Psoas muscle (tissue), 8 donors: ENCODE measurements around the gene HOXC6. TPM values are rescaled to one million over a fixed set of nuclear protein-coding genes. Genes with fewer than 3 reads are reported as not detected.

Experiments
- ATAC-seq, 4 donors: fragments of 200-7000 bp; cut with Tn5 transposase; one replicate each; pipeline ENCODE4 v1.9.1; 2020; ENCODE audit warnings: moderate library complexity in 3 of 4, mild to moderate bottlenecking in 2 of 4
- DNase-seq, 2 donors: peaks; one replicate each; pipeline ENCODE4 v3.0.0-alpha.2; 2020
- H3K27ac ChIP-seq: fragments of 200-600 bp; one replicate; pipeline ENCODE4 v1.8.0; 2022
- H3K27me3 ChIP-seq, 3 donors: fragments of 200-600 bp in 1 of 3; one replicate each; pipeline versions ENCODE4 v1.6.1 to v1.8.0; 2013 to 2022; ENCODE audit warnings: low read length in 2 of 3, mild to moderate bottlenecking in 2 of 3, moderate library complexity in 1 of 3; ENCODE audit not compliant: insufficient read depth in 3 of 3
- H3K36me3 ChIP-seq, 2 donors: fragments of 200-600 bp in 1 of 2; one replicate each; pipeline versions ENCODE4 v1.6.1 to v1.8.0; 2013 to 2022; ENCODE audit warnings: low read depth in 1 of 2, mild to moderate bottlenecking in 1 of 2, moderate library complexity in 1 of 2; ENCODE audit not compliant: insufficient read depth in 1 of 2
- H3K4me1 ChIP-seq: fragments of 200-600 bp; one replicate; pipeline ENCODE4 v1.8.0; 2022
- H3K4me3 ChIP-seq: fragments of 200-600 bp; one replicate; pipeline ENCODE4 v1.8.0; 2022; ENCODE audit warnings: mild to moderate bottlenecking
- H3K9me3 ChIP-seq: fragments of 200-600 bp; one replicate; pipeline ENCODE4 v1.8.0; 2022
- CTCF ChIP-seq: fragments of 200-600 bp; IDR thresholded peaks from one replicate; pipeline ENCODE4 v1.8.0; 2022; ENCODE audit warnings: antibody characterized with exemption
- WGBS, 3 donors: extraction: QIAGEN DNeasy Blood & Tissue Kit; methylation state at CpG; one replicate each; pipeline versions ENCODE4 v1.1.6 to v1.1.7; 2013; 5-methylcytosine and 5-hydroxymethylcytosine counted together
- intact Hi-C, 2 donors: fragments of 100-400 bp; cut with DNase I; formaldehyde crosslinking; loops; one replicate each; pipeline versions ENCODE4 v1.11.0 to v1.14.2; 2022
- polyA plus RNA-seq, 3 donors: library from polyadenylated mRNA; stranded (reverse); fragments of 200-250 nt; gene quantifications; one replicate each; pipeline ENCODE4 v1.2.3, GENCODE V29; 2013
- total RNA-seq, 4 donors: library from RNA; stranded (reverse); fragmentation: NEBNext Ultra II Directional in 2 of 4; extraction: Animal tissue kit (Norgen Biotek cat#: 25700) in 2 of 4; gene quantifications; one replicate each; pipeline versions ENCODE4 v1.2.1 to v1.2.4, GENCODE V29; 2021 to 2023
- donor health status: healthy with polysubstance abuse.
- donor health status: DM: no; HTN: no; CAD: no; lungs with moderate emphysema.
- donor health status: Bipolar disorder and iron deficiency.
- donor health status: healthy.
- donor health status: DM: yes; HTN: yes; CAD: no.
- donor health status: DM: no; HTN: no; CAD: no.
- donor health status: DM: no; HTN: no; CAD: no.
- donor health status: DM: yes; HTN: yes; CAD: no.

HOXC6 gene
- total and polyA plus RNA-seq, 7 donors = 2.2 to 23.6 (median 7.6) TPM

- H3K27ac ChIP-seq = no peak overlapping the region
- no peak overlapping the region for H3K4me3 ChIP-seq
- no peaks in the 10 kb centered on the region for H3K4me1 ChIP-seq
- peaks cover 0 to 5% (median 0%) of the 10 kb centered on the region in 3 donors for H3K27me3 ChIP-seq
- DNase-seq (no peak), ATAC-seq (no peak)
- 70 to 77% (median 70%) methylated on average over 16 of the region's 16 CpGs for WGBS, 3 donors
- H3K36me3 ChIP-seq = no peaks in the 10 kb centered on the region
- intact Hi-C loops = loop anchor here in 1 of 2 donors (5.0 kb wide), 1 partner anchor 126 kb away; no protein-coding TSS in a partner anchor
- no peaks in the 10 kb centered on the region for H3K9me3 ChIP-seq
- TF ChIP-seq CTCF = no peak
These were observed 17.8 kb downstream of the HOXC6 start for GRCh38 chr12:54045868-54046521.

GRCh38 chr12:54046809-54047159, 18.5 kb downstream of the HOXC6 start:
- intact Hi-C loops = loop anchor here in 1 of 2 donors (5.0 kb wide), 1 partner anchor 126 kb away; no protein-coding TSS in a partner anchor
- H3K4me3 ChIP-seq = no peak overlapping the region
- 61 to 75% (median 75%) methylated on average over 27 of the region's 27 CpGs for WGBS, 3 donors
- DNase-seq (no peak), ATAC-seq (peak in 1 of 4 donors; percentile 36)
- H3K4me1 ChIP-seq = no peaks in the 10 kb centered on the region
- TF ChIP-seq CTCF = no peak
- no peak overlapping the region for H3K27ac ChIP-seq
- no peaks in the 10 kb centered on the region for H3K9me3 ChIP-seq
- H3K27me3 ChIP-seq = peaks cover 0 to 5% (median 0%) of the 10 kb centered on the region in 3 donors
- no peaks in the 10 kb centered on the region for H3K36me3 ChIP-seq

- no peak for DNase-seq
- H3K4me3 ChIP-seq = peak overlapping the region; percentile 4
- no peak for TF ChIP-seq CTCF
- H3K27ac ChIP-seq = no peak overlapping the region
- no peaks in the 10 kb centered on the region for H3K4me1 ChIP-seq
- no peaks in the 10 kb centered on the region for H3K9me3 ChIP-seq
- 63 to 71% (median 66%) methylated on average over 59 to 61 of the region's 61 CpGs for WGBS, 3 donors
- peak in 1 of 4 donors; percentile 48 for ATAC-seq
- intact Hi-C loops = loop anchor here in 1 of 2 donors (5.0 kb wide), 1 partner anchor 125 kb away; no protein-coding TSS in a partner anchor
- H3K36me3 ChIP-seq = no peaks in the 10 kb centered on the region
- H3K27me3 ChIP-seq = peaks cover 0 to 5% (median 0%) of the 10 kb centered on the region in 3 donors
These were observed 19.1 kb downstream of the HOXC6 start for GRCh38 chr12:54047160-54047963.

GRCh38 chr12:54047964-54048303, 19.7 kb downstream of the HOXC6 start:
- no peaks in the 10 kb centered on the region for H3K9me3 ChIP-seq
- no peak overlapping the region for H3K27ac ChIP-seq
- ATAC-seq (no peak), DNase-seq (no peak)
- H3K27me3 ChIP-seq = peaks cover 0 to 5% (median 0%) of the 10 kb centered on the region in 3 donors
- WGBS, 3 donors = 75 to 91% (median 83%) methylated on average over 8 of the region's 8 CpGs
- H3K36me3 ChIP-seq = no peaks in the 10 kb centered on the region
- H3K4me3 ChIP-seq = no peak overlapping the region
- TF ChIP-seq CTCF = no peak
- no peaks in the 10 kb centered on the region for H3K4me1 ChIP-seq
- intact Hi-C loops = loop anchor here in 1 of 2 donors (5.0 kb wide), 1 partner anchor 124 kb away; no protein-coding TSS in a partner anchor
